ENCODE data around the gene PPP3R1. TPM values are rescaled to one million over a fixed set of nuclear protein-coding genes. Genes with fewer than 3 reads are reported as not detected.

The PPP3R1 gene
- total RNA-seq, 1 donor from 2014 or later = 46.3 TPM

GRCh38 chr2:68214381-68214780 is 38.0 kb downstream of the PPP3R1 start:
- no peak for DNase-seq (ENCODE audit: extremely low spot score, unreplicated experiment)
- TF ChIP-seq CTCF (conservative IDR thresholded peaks at IDR 0.05) = no peak
- Mint-ChIP-seq H3K27me3 (no peaks in the 10 kb centered on the region), H3K4me1 (ENCODE audit: unreplicated experiment) (peaks cover 18% of the 10 kb centered on the region), H3K27ac (no peak overlapping the region), H3K36me3 (peaks cover 31% of the 10 kb centered on the region), H3K4me3 (no peak overlapping the region), H3K9me3 (no peaks in the 10 kb centered on the region)

- H3K27me3 Mint-ChIP-seq = no peaks in the 10 kb centered on the region
- no peak for DNase-seq (ENCODE audit: extremely low spot score, unreplicated experiment)
- H3K4me3 Mint-ChIP-seq = no peak overlapping the region
- no peaks in the 10 kb centered on the region for H3K9me3 Mint-ChIP-seq
- no peak for TF ChIP-seq CTCF (conservative IDR thresholded peaks at IDR 0.05)
- peak overlapping the region; percentile 1 for H3K27ac Mint-ChIP-seq
- H3K36me3 Mint-ChIP-seq = peaks cover 23% of the 10 kb centered on the region
- no peaks in the 10 kb centered on the region for H3K4me1 Mint-ChIP-seq (ENCODE audit: unreplicated experiment)
Observed at GRCh38 chr2:68206793-68207192, 45.5 kb downstream of the PPP3R1 start.

DNA sequence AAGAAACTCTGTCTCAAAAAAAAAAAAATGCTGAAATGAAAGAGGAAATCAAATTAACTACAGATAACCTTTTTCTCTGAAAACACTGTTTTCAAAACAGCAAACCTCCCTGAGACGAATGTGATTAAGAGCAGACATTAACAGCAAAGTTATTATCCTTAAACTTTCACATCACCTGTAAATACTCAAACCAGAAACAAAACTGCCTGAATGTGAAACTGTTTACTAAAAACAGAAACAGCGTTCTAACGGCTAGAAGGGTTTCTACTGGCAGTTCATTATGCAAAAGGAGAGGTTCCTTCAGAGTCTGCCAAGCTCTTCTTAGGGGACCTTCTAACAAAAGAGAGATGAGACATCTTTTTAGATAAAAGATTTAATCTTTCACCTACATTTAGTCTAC is 48.7 kb downstream of the PPP3R1 start:
- H3K9me3 Mint-ChIP-seq = no peaks in the 10 kb centered on the region
- TF ChIP-seq CTCF (conservative IDR thresholded peaks at IDR 0.05) = no peak

DNA sequence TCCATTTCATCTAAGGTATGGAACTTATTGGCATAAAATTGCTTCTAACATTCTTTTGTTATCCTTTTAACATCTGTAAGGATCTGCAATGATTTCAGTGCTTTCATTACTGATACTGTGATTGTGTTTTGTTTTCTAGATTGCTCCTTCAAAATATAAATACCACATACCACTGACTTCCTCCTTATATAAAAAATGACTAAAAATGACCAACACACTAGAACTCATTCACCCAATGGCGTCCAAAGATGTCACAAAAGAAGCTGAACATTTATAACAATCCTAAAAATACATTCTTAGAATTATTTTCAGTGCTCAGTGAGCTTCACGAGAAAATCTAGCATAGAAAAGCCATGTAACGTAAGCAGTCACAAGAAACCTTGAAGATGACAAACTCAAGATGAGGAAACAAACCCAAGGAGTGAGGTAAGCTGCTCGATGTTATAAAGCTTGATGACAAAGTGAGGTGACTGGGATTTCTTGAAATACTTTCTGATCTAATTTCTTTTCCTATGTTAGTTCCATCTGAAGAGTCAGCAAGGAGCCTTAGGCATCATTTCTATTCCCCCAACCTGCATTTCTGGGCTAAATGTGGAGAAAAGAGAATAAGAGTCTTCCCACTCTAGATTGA is 52.1 kb downstream of the PPP3R1 start:
- H3K27ac Mint-ChIP-seq = no peak overlapping the region
- H3K4me1 Mint-ChIP-seq (ENCODE audit: unreplicated experiment) = peaks cover 4% of the 10 kb centered on the region
- peaks cover 4% of the 10 kb centered on the region for H3K36me3 Mint-ChIP-seq
- DNase-seq (ENCODE audit: extremely low spot score, unreplicated experiment) = no peak
- TF ChIP-seq CTCF (conservative IDR thresholded peaks at IDR 0.05) = no peak
- H3K9me3 Mint-ChIP-seq = no peaks in the 10 kb centered on the region
- no peaks in the 10 kb centered on the region for H3K27me3 Mint-ChIP-seq
- no peak overlapping the region for H3K4me3 Mint-ChIP-seq

More for the DNA sequence above, 48.7 kb downstream of the PPP3R1 start:
- H3K27me3 Mint-ChIP-seq = no peaks in the 10 kb centered on the region
- H3K4me3 Mint-ChIP-seq = no peak overlapping the region
- no peaks in the 10 kb centered on the region for H3K4me1 Mint-ChIP-seq (ENCODE audit: unreplicated experiment)
- no peak for DNase-seq (ENCODE audit: extremely low spot score, unreplicated experiment)
- H3K36me3 Mint-ChIP-seq = peaks cover 9% of the 10 kb centered on the region
- no peak overlapping the region for H3K27ac Mint-ChIP-seq

GRCh38 chr2:68196120-68196716 is 56.1 kb downstream of the PPP3R1 start:
- Mint-ChIP-seq H3K4me3 (no peak overlapping the region), H3K27ac (no peak overlapping the region), H3K27me3 (no peaks in the 10 kb centered on the region), H3K4me1 (ENCODE audit: unreplicated experiment) (peaks cover 14% of the 10 kb centered on the region), H3K9me3 (no peaks in the 10 kb centered on the region), H3K36me3 (peaks cover 4% of the 10 kb centered on the region)
- peak; percentile 78 for TF ChIP-seq CTCF (conservative IDR thresholded peaks at IDR 0.05)
- no peak for DNase-seq (ENCODE audit: extremely low spot score, unreplicated experiment)

Data from type B pancreatic cell (in vitro differentiated cells).